Activated T-helper 1 cell treated with anti-CD3 and anti-CD28 coated beads, Interleukin-12 subunit alpha, Interleukin-12 subunit beta, Interleukin-2, Interleukin-4 antibody, amounts not matched to agents 30 ng/mL and 10 ng/mL and 1 ng/mL, durations not matched to agents 14 hours and 24 hours and 36 hours (primary cell): ENCODE measurements around the gene ARHGAP10. TPM values are rescaled to one million over a fixed set of nuclear protein-coding genes. Genes with fewer than 3 reads are reported as not detected.
A peak's percentile ranks its signal among the peaks of the same experiment; 100 is the strongest.

ENCODE experiments used
- DNase-seq: peaks from one replicate; pipeline ENCODE4 v3.0.0; 2021; ENCODE audit warnings: low spot score
- H3K27ac Mint-ChIP-seq: one replicate; pipeline ENCODE4 v1.8.0; 2021; ENCODE audit warnings: mild to moderate bottlenecking, mixed read lengths
- H3K27me3 Mint-ChIP-seq: one replicate; pipeline ENCODE4 v1.8.0; 2022; ENCODE audit warnings: mild to moderate bottlenecking, moderate library complexity, mixed read lengths; ENCODE audit not compliant: insufficient read depth
- H3K36me3 Mint-ChIP-seq: one replicate; pipeline ENCODE4 v1.8.0; 2021; ENCODE audit warnings: low read depth, mixed read lengths
- H3K4me1 Mint-ChIP-seq: one replicate; pipeline ENCODE4 v1.8.0; 2021; ENCODE audit warnings: low read depth, mixed read lengths
- H3K4me3 Mint-ChIP-seq: one replicate; pipeline ENCODE4 v1.8.0; 2021; ENCODE audit warnings: mild to moderate bottlenecking, moderate library complexity, mixed read lengths
- H3K9me3 Mint-ChIP-seq: one replicate; pipeline ENCODE4 v1.8.0; 2021; ENCODE audit warnings: mixed read lengths
- intact Hi-C: fragments of 100-400 bp; cut with micrococcal nuclease; formaldehyde crosslinking; loops from one replicate; pipeline ENCODE4 v1.15.1; 2024
- total RNA-seq: library from RNA; stranded (reverse); gene quantifications from 2 replicates; pipeline ENCODE4 v1.2.3, GENCODE V29; 2022

Gene ARHGAP10
- total RNA-seq, 1 donor from 2014 or later: 7.4 TPM

DNA sequence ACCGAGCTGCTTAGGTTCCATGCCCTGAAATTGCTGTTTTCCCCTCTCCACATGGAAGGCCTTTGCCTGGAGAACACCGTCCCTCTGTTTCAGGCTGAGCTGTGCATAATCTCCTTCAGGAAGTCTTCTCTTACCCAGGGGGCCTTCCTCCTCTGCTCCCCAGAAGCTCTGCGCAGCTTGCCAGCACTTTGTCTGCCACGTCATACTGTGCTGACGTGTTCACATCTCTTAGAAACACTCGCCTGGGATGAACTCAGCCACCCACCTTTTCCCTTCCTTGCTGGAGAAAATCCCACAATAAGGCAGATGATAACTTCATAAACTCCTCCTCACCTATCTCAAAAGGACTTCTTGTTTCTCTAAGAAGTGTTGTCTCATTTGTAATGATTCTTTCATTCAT, 110.7 kb downstream of the ARHGAP10 start:
- intact Hi-C loops: loop anchor here (10.0 kb wide), 1 partner anchor 602 kb away; the partner anchor contains the start of gene NR3C2
- Mint-ChIP-seq H3K9me3 (no peaks in the 10 kb centered on the region), H3K27me3 (peaks cover 18% of the 10 kb centered on the region), H3K4me3 (no peak overlapping the region), H3K36me3 (peaks cover under 1% of the 10 kb centered on the region), H3K27ac (no peak overlapping the region), H3K4me1 (no peaks in the 10 kb centered on the region)
- DNase-seq: no peak

GRCh38 chr4:147843162-147843561, 111.3 kb downstream of the ARHGAP10 start:
- Mint-ChIP-seq H3K4me3 (no peak overlapping the region), H3K9me3 (no peaks in the 10 kb centered on the region), H3K27ac (no peak overlapping the region), H3K27me3 (peaks cover 21% of the 10 kb centered on the region), H3K36me3 (peaks cover 3% of the 10 kb centered on the region), H3K4me1 (no peaks in the 10 kb centered on the region)
- DNase-seq: no peak
- intact Hi-C loops: loop anchor here (10.0 kb wide), 1 partner anchor 602 kb away; the partner anchor contains the start of gene NR3C2

DNA sequence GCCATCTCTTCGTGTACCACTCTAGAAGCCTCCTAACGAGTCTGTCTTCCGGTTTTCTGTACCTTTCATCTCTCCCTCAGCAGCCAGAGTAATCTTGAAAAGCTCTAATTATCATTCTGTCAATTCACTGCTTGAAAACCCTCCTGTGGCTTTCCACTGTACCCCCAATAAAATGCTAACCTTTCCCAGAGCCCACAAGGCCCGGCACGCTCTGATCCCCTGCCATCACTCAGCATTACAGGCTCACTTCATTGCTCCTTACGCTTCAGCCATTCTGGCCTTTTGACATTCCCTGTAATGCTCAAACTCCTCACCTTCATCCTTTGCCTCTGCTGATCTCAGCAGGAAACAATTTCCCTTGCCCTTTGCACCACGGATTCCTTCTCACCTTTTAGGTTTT, 112.9 kb downstream of the ARHGAP10 start:
- H3K27me3 Mint-ChIP-seq: peaks cover 16% of the 10 kb centered on the region
- no peaks in the 10 kb centered on the region for H3K9me3 Mint-ChIP-seq
- no peaks in the 10 kb centered on the region for H3K4me1 Mint-ChIP-seq
- no peak for DNase-seq
- H3K27ac Mint-ChIP-seq: no peak overlapping the region
- peaks cover 5% of the 10 kb centered on the region for H3K36me3 Mint-ChIP-seq
- intact Hi-C loops: loop anchor here (10.0 kb wide), 1 partner anchor 600 kb away; the partner anchor contains the start of gene NR3C2
- H3K4me3 Mint-ChIP-seq: no peak overlapping the region

DNA sequence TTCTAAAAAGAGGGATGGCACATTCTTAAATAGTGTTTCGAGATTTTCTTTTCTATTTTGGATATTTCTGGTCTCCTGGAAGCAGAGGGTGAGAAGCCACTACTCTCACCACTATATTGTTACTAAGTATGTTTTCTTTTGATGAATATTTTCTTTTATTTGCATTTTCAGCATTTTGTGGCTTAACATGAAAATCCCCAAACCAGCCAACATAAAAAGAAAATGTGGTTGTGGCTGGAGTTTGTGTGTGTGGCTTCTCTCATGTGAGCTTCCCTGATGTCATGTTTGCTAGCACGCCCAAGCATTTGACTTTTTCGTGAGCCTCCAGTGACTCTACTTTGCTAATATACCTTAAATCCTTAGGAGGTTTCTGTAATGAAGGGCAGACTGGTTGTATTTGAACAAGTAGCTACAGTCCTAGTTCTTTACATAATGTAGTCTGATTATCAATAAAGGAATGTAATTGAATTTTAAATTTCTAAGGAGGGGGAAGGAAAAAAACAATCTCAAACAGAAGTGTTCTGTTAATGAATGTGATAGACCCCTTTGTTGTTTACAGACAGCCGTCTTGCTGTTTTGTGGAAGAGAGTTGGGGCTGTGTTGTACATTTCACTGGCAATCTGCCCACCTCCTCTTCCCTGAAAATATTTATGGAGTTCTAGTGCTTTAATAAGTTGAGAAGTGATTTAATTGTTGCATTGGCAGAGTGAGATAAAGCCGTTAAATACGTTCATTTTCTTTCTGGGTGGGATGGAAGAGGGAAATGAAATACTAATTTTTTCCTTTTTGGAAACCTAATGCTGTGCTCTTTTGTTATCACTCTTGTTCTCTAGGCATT, 114.6 kb downstream of the ARHGAP10 start:
- Mint-ChIP-seq H3K27ac (no peak overlapping the region), H3K4me1 (no peaks in the 10 kb centered on the region), H3K27me3 (peaks cover 12% of the 10 kb centered on the region), H3K4me3 (no peak overlapping the region), H3K9me3 (no peaks in the 10 kb centered on the region), H3K36me3 (peaks cover 5% of the 10 kb centered on the region)
- DNase-seq: peak; percentile 33
- intact Hi-C loops: loop anchor here (1.0 to 10.0 kb wide), 5 partner anchors 46 to 598 kb away; partner anchors contain the start of genes ARHGAP10 and NR3C2

GRCh38 chr4:147847751-147848590, 116.1 kb downstream of the ARHGAP10 start:
- Mint-ChIP-seq H3K4me1 (no peaks in the 10 kb centered on the region), H3K9me3 (no peaks in the 10 kb centered on the region), H3K27ac (no peak overlapping the region), H3K36me3 (peaks cover 5% of the 10 kb centered on the region), H3K4me3 (no peak overlapping the region), H3K27me3 (peaks cover 12% of the 10 kb centered on the region)
- no peak for DNase-seq
- intact Hi-C loops: loop anchor here (2.0 to 10.0 kb wide), 2 partner anchors 95 to 597 kb away; partner anchors contain the start of gene NR3C2

DNA sequence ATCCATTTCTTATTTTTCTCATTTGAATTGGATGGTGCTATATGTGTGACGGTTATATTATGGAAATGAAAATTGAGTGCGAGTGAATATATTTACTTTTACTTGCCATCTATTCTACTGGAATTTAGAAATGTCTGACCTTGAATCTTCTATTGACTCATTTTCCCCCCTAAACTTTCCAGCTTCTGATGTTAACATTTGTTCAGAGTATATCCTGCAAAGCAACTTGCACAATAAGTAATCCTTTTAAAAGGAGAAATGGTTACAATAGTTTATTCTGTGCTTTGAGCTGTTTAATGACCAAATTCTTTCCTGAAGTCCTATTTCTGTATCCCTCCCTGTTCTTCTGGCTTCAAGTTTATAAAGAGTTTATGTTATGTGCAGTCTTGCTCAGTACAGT, 116.7 kb downstream of the ARHGAP10 start:
- intact Hi-C loops: loop anchor here (10.0 kb wide), 1 partner anchor 596 kb away; the partner anchor contains the start of gene NR3C2
- no peak for DNase-seq
- Mint-ChIP-seq H3K36me3 (peaks cover 5% of the 10 kb centered on the region), H3K27ac (no peak overlapping the region), H3K4me1 (no peaks in the 10 kb centered on the region), H3K27me3 (peaks cover 12% of the 10 kb centered on the region), H3K4me3 (no peak overlapping the region), H3K9me3 (no peaks in the 10 kb centered on the region)

DNA sequence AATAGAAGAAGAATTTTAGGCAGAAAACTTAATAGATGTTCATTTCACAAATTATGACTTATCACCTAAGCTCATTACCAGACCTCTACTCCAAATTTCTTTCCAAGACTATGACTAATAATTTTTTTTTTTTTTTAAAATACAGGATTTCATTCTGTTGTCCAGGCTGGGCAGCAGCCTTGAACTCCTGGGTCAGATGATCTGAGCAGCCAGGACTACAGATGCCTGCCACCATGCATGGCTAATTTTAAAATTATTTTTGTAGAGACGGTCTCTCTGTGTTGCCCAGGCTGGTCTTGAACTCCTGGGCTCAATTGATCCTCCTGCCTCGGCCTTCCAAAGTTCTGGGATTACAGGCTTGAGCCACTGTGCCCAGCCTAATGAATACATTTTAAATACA, 119.2 kb downstream of the ARHGAP10 start:
- no peak overlapping the region for H3K4me3 Mint-ChIP-seq
- no peak for DNase-seq
- H3K4me1 Mint-ChIP-seq: no peaks in the 10 kb centered on the region
- peaks cover 5% of the 10 kb centered on the region for H3K36me3 Mint-ChIP-seq
- peaks cover 16% of the 10 kb centered on the region for H3K27me3 Mint-ChIP-seq
- no peaks in the 10 kb centered on the region for H3K9me3 Mint-ChIP-seq
- H3K27ac Mint-ChIP-seq: no peak overlapping the region
- intact Hi-C loops: no loop called here

DNA sequence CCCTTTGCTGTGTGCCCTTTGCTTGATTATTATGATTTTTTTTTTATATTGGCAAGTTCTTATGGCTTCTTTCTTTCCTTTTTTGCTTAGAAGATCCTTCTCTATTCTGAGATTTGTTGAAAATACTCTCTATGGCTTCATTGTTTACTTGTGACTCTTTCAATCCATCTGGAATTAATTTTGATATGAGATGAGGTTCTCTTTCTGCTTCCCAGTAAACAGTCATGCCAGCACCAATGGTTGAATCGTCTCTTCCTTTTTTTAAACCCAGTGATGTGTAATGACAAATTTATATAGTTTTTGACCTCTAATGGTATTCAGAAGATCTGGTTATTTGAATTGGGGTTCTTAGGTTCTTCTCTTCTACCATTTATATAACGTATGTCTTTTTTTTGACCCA, 121.8 kb downstream of the ARHGAP10 start:
- H3K36me3 Mint-ChIP-seq: peaks cover 3% of the 10 kb centered on the region
- no peak overlapping the region for H3K27ac Mint-ChIP-seq
- intact Hi-C loops: no loop called here
- H3K4me1 Mint-ChIP-seq: no peaks in the 10 kb centered on the region
- peaks cover 9% of the 10 kb centered on the region for H3K27me3 Mint-ChIP-seq
- no peaks in the 10 kb centered on the region for H3K9me3 Mint-ChIP-seq
- no peak overlapping the region for H3K4me3 Mint-ChIP-seq
- no peak for DNase-seq

DNA sequence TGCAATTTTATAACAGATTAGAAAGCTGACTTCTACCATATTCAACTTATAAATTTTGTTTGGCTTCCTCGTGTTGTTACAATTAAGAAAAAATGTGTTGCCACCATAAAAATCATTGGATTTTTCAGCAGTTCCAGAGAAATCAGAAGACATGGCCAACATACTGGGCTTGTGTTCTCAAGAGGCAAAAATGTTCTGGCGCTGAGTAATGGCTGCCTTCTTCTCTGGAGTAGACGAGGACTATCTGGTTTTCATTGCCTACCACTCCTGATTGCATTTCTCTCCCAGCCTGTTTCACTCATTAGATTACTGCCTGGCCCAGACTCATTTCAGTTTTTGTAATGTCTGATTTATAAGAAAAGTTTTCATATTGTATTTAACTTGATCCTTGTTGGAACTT, 122.3 kb downstream of the ARHGAP10 start:
- Mint-ChIP-seq H3K27me3 (peaks cover 7% of the 10 kb centered on the region), H3K4me1 (no peaks in the 10 kb centered on the region), H3K27ac (no peak overlapping the region), H3K9me3 (no peaks in the 10 kb centered on the region), H3K36me3 (peaks cover 1% of the 10 kb centered on the region), H3K4me3 (no peak overlapping the region)
- intact Hi-C loops: no loop called here
- DNase-seq: no peak

GRCh38 chr4:147855571-147856009, 123.7 kb downstream of the ARHGAP10 start:
- Mint-ChIP-seq H3K4me3 (no peak overlapping the region), H3K36me3 (peaks cover 1% of the 10 kb centered on the region), H3K27me3 (peaks cover 7% of the 10 kb centered on the region), H3K27ac (no peak overlapping the region), H3K9me3 (no peaks in the 10 kb centered on the region), H3K4me1 (no peaks in the 10 kb centered on the region)
- no peak for DNase-seq
- intact Hi-C loops: no loop called here

GRCh38 chr4:147860960-147861359, 129.1 kb downstream of the ARHGAP10 start:
- Mint-ChIP-seq H3K27me3 (no peaks in the 10 kb centered on the region), H3K4me1 (peaks cover 8% of the 10 kb centered on the region), H3K27ac (no peak overlapping the region), H3K9me3 (no peaks in the 10 kb centered on the region), H3K36me3 (peaks cover 1% of the 10 kb centered on the region), H3K4me3 (no peak overlapping the region)
- no peak for DNase-seq
- intact Hi-C loops: no loop called here

DNA sequence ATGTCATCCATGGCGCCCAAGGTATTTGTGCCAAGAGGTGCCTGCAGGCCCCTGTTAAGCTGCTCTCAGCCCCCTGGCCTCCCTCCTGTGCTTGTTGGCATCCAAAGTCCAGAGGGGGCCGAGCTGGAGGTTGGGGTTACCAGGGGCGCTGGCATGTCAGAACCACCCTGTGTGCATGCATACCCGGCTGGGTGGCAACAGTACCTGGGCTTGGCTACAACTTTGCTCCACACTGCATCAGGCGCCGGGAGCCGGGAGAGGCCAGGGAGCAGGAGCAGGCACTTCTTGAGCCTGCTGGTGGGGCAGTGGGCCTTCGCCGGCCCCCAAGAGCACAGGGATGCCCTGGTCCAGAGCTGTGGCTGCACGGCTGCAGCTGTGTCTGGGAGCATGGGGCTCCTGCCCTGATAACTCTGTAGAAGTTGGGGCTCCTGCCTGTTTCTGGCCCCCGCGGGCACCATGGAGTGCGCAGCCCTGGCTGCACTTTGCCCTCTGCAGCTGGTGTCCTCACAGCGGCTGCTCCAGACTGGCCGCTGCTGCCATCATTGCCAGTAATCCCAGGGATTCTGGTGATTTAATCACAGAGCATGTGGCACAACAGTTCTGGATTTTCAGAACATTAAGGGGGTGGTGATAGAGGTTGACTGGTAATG, 130.3 kb downstream of the ARHGAP10 start:
- H3K4me3 Mint-ChIP-seq: no peak overlapping the region
- H3K36me3 Mint-ChIP-seq: peaks cover under 1% of the 10 kb centered on the region
- DNase-seq: no peak
- no peaks in the 10 kb centered on the region for H3K9me3 Mint-ChIP-seq
- H3K27me3 Mint-ChIP-seq: no peaks in the 10 kb centered on the region
- intact Hi-C loops: no loop called here
- peaks cover 8% of the 10 kb centered on the region for H3K4me1 Mint-ChIP-seq
- H3K27ac Mint-ChIP-seq: no peak overlapping the region
